GM04503 (cell line): ENCODE data around the gene C11orf16.
"Not testable (repeated sequence)": the region's sequence is repeated elsewhere in the genome, so short reads cannot be mapped to it uniquely, and the experiment has no call there.

Experiments
- DNase-seq: peaks from one replicate; pipeline ENCODE4 v3.0.0-alpha.2; 2012; ENCODE audit warnings: low read depth

C11orf16 gene

DNA sequence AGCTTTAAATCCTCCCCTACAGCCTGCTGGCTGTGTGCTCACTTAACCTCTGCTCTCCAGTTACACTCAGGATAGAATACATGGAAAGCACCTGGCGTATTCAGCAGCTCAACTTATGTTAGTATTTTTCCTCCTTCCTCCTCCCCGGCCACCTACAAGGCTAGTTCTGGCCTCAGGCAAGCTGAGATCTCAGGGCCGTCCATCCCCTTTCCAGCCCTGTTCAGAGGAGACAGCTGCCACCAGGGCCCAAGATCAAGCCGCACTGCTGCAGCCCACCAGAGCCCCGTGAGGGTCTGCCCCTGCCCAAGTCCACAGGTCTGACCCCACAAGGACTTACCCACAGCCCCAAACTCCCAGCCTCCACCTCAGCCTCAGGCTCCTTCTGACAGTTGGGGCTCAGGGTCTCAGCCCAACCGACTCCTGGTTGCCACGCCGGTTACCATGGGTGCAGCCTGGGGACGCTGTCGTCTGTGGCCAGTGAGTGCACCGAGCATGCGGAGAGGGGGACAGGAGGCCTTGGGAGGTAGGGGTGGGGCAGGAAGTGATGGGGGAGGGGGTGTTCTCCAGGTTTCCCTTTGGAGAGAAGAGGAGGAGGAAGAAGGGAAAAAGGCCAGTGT, at the start of gene C11orf16:
C11orf16 (minus strand) TSS at position 384 of the 617 bp plus-strand sequence. CDS start 639 bp downstream, outside the sequence.
- DNase-seq = no peak

DNA sequence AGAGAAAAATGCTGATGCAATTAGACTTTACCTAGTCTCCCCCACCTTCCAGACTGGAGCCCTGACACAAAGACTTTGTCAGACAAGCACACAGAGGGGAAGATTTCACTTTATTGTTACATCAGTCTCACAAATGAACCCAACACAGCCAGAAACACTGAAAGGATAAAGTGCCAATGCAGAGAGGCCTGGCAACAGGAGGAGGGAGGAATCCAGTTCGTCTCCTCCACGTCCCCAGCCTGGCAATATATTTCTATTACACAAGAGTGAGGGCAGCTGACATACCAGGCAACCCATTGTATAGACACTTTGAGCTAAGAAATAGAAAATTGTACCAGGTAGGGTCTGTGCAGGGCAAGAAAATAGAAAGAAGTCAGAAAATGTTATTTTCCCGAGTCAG, 47.7 kb upstream of the C11orf16 start:
- DNase-seq = no peak

GRCh38 chr11:8979365-8979764, 46.6 kb upstream of the C11orf16 start:
- DNase-seq = not testable (repeated sequence)

- no peak for DNase-seq
Observed at GRCh38 chr11:8973121-8973520, 40.4 kb upstream of the C11orf16 start.

DNA sequence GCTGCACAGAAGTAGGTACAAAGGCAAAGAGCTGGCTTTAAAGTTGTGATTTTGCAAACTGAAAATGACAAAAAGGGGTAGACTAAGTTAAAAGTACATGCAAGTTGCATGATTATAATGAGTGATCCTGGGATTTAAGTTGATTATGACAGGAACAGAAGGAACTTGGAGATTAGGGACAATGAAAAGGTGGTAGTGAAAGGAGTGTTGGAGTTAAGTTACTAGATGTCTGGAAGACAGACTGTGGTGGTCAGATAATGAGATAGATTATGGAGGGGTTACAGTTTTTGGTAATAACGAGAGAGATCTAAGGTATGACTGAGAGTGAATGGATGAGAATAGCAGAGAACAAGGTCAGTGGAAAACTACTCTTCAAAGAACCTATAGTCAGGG, 39.2 kb upstream of the C11orf16 start:
- no peak for DNase-seq

DNA sequence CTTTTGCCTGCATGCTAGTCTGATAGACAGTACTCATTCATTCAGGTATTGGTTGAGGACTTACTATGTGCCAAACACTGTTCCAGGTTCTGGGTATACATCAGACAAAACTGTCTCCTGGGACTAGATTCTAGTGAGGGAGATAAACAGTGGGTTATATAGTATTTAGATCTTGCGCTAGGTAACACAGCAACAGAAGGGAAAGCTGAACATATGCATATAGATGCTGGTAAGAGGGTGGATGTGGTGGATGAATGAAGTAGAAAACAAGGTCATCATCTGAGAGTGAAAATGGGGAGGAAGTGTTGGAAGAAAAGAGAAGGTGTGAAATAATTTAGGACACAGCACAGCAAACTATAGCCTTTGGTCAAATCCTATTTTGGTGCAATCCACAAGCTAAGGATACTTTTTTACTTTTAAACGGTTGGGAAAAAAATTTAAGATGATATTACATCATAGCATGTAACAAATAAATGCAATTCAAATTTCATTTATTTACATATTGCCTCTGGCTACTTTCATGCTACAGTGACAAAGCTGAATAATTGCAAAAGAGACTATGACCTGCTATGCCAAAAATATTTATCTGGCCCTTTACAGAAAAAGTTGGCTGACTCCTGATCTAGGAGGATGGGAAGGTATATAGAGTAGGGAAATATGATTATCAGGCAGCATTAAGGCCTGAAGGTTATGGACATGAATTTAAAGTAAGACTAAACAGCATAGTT, 38.6 kb upstream of the C11orf16 start:
- DNase-seq = no peak

GRCh38 chr11:8967184-8967583, 34.4 kb upstream of the C11orf16 start:
- no peak for DNase-seq

- peak; percentile 52 for DNase-seq
Observed at GRCh38 chr11:8964324-8965320, 31.9 kb upstream of the C11orf16 start, which contains the start of gene TMEM9B. Gene TMEM9B, minus strand, starts transcription at chr11:8964442. Its CDS starts 129 bp downstream, at chr11:8964313.

GRCh38 chr11:8963569-8964323, 31.0 kb upstream of the C11orf16 start:
- peak; percentile 26 for DNase-seq

- DNase-seq = no peak
Observed at GRCh38 chr11:8962841-8963240, 30.1 kb upstream of the C11orf16 start.

DNA sequence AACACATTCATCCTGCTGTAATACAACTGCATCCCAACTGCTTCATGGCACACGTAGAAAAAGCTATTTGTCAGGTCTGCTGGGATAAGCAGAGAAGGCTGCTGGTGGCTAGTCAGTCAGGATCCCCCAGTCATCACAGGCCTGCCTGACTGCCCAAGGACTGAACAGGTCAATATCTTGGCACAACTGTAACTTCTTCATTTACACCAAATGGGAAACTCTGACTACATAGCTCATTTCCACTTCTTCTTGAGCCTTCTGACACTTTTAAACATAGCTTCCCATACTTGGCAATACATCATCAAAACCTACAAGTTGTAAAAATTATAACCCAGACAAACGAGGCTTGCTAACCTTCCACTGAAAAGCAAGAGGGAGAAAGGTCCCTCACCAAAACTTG, 28.7 kb upstream of the C11orf16 start:
- no peak for DNase-seq

- DNase-seq = peak; percentile 39
Observed at GRCh38 chr11:8959546-8960166, 26.9 kb upstream of the C11orf16 start.

GRCh38 chr11:8956860-8957259, 24.1 kb upstream of the C11orf16 start:
- no peak for DNase-seq

DNA sequence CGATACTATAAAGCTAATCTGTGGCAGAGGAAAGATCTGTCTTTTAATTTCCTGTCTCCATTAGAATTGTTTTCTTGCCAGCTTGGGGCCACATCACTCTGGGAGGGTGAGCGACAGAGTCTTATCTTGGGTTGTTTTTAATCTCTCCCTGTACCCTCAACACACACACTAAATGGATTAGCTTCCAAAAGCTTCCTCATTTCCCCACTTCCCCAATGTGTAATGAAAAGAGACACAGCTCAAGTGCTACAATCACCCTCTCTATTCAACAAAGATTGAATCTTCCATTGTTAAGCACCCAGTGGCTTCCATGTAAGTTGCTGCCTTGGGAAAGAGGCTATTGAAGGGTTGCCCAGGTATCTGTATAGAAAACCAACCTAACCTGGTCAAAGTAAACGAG, 16.1 kb upstream of the C11orf16 start:
- DNase-seq = no peak

DNA sequence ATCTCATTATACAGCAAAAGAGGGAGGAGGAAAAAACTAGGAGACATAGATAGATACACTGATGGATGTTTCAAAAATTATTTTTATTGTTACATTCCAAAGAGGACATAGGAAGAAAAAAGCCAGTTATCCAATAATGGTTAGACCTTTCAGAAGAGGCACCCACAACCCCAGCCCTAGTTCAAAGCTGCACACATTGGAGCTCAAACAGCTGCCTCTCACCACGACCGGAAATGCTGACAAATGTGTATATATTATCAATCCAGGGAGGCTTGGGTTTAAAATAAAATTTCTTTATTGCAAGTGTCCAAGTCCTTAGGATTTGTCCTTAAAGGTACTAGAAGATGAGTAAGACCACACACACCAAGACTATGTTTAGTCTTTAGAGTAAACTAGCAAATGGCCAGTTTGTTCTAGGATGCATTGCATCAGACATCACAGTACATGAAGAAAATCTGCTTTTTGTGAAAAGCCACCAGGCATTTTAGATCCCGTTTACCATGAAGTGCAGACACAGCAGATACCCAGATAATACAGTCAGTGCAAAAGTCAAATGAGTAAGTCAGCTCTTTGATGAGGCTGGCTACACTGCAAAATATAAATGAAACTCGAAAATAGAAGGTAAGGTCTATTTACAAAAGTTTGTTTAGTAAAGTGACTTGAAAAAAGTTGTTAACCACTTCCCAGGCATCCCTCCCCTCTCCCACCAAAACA, 14.6 kb upstream of the C11orf16 start:
- no peak for DNase-seq

DNA sequence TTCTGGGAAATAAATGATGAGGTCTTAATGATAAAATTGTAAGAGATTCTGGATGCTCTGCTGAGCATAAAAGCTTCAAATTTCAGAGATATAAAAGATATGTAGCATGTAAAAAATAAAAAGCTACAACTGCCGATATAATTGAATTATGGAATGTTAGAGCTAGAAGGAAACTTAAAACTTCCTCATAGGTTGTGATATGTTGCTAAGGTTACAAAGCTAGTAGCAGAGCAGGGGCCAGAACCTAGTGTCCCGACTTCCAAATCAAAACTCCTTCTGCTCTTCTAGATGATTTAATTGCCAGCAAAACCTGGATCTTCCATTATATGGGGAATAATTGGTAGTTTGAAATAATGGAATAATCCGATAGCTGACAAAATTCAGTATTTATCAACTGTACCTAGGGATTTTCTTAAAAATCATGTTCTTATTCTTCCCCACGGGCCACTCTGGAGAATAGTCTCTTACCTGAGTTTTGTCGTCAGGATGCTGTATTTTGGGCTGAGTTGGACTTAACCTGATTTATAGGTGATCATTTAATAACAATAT, 9.8 kb upstream of the C11orf16 start, which contains the start of gene ASCL3:
ASCL3 (minus strand) TSS at position 499 of the 549 bp plus-strand sequence. CDS start 4,855 bp downstream, outside the sequence.
- DNase-seq = no peak

- DNase-seq = no peak
Observed at GRCh38 chr11:8941341-8942103, 8.8 kb upstream of the C11orf16 start.

DNA sequence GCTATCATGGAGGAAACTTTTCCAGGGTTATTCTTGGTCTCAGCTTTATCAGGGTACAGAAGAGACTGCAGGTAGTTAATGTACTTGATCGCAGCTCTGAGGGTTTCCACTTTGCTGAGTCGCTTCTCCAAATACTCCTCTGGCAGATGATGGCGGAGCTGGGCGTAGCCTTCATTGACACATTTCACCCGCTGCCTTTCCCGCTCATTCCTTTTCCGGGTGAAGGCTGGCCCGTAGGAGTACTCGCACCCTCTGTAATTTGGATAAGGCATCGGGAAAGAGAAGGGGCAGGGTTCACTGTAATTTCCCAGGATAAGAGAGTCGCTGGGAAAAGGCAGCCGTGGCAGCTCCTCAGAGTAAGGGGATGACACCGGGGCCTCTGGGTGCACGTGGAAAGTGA, 4.9 kb upstream of the C11orf16 start:
- DNase-seq = no peak

- DNase-seq = no peak
Observed at GRCh38 chr11:8937159-8937558, 4.4 kb upstream of the C11orf16 start.
